Measurements from ENCODE around the gene CMPK1. TPM values are rescaled to one million over a fixed set of nuclear protein-coding genes. Genes with fewer than 3 reads are reported as not detected.

The CMPK1 gene
- total and polyA plus RNA-seq, 9 donors = 38.8 to 109 (median 64.1) TPM

DNA sequence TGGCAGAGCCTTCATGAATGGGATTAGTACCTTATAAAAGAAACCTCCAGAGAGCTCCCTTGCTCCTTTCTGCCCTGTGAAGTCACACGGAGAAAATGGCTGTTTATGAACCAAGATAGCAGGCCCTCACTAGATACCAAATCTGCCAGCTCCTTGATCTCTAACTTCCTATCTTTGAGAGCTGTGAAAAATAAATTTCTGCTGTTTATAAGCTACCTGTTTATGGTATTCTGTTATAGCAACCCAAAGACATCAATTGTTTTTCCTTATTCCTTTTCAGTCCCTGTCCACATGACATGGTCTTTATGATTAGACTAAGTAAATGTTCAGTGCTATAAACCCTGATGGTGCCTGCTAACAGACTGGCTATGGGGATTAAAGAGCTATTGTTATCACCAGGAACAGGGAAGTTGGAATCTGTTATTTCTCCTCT lies 10.0 kb upstream of the CMPK1 start:
- no peaks in the 10 kb centered on the region for H3K27me3 ChIP-seq
- no peaks in the 10 kb centered on the region for H3K9me3 ChIP-seq
- no peaks in the 10 kb centered on the region for H3K4me1 ChIP-seq (ENCODE audit: insufficient read depth)
- no peaks in the 10 kb centered on the region for H3K36me3 ChIP-seq
- 28 to 32% (median 32%) methylated on average over 1 of the region's 1 CpG for WGBS, 3 donors
- H3K4me3 ChIP-seq = no peak overlapping the region
- TF ChIP-seq EP300 (IDR thresholded peaks at IDR 0.05) (no peak), POLR2A (IDR thresholded peaks at IDR 0.05) (no peak)
- TF ChIP-seq, protein P1, sequence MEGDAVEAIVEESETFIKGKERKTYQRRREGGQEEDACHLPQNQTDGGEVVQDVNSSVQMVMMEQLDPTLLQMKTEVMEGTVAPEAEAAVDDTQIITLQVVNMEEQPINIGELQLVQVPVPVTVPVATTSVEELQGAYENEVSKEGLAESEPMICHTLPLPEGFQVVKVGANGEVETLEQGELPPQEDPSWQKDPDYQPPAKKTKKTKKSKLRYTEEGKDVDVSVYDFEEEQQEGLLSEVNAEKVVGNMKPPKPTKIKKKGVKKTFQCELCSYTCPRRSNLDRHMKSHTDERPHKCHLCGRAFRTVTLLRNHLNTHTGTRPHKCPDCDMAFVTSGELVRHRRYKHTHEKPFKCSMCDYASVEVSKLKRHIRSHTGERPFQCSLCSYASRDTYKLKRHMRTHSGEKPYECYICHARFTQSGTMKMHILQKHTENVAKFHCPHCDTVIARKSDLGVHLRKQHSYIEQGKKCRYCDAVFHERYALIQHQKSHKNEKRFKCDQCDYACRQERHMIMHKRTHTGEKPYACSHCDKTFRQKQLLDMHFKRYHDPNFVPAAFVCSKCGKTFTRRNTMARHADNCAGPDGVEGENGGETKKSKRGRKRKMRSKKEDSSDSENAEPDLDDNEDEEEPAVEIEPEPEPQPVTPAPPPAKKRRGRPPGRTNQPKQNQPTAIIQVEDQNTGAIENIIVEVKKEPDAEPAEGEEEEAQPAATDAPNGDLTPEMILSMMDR (IDR thresholded peaks at IDR 0.05) = no peak
- intact Hi-C loops (cut with DNase I) = no loop called here
- DNase-seq = no peak
- no peak overlapping the region for H3K27ac ChIP-seq

DNA sequence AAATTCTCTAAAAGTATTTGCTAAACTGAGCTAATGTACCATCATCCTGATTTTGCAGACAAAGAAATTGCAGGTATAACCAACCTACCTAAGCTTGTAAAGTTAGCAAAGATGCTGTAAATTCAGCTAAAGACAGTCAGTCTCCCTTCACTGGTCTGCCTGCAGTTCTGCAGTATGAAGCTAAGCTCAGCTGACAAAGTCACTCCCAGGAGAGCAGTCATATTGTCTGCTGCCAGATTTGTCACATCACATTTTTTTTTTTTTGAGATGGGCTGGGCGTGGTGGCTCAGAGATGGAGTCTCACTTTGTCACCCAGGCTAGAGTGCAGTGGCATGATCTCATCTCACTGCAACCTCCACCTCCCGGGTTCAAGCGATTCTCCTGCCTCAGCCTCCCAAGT lies 8.9 kb upstream of the CMPK1 start:
- no peak for TF ChIP-seq EP300 (IDR thresholded peaks at IDR 0.05)
- TF ChIP-seq, protein P1 (IDR thresholded peaks at IDR 0.05) = no peak
- TF ChIP-seq POLR2A (IDR thresholded peaks at IDR 0.05) = no peak
- no peaks in the 10 kb centered on the region for H3K4me1 ChIP-seq (ENCODE audit: insufficient read depth)
- DNase-seq = no peak
- 93 to 96% (median 94%) methylated on average over 3 of the region's 3 CpGs for WGBS, 3 donors
- H3K4me3 ChIP-seq = no peak overlapping the region
- no peak overlapping the region for H3K27ac ChIP-seq
- intact Hi-C loops (cut with DNase I) = no loop called here
- no peaks in the 10 kb centered on the region for H3K9me3 ChIP-seq
- no peaks in the 10 kb centered on the region for H3K36me3 ChIP-seq
- no peaks in the 10 kb centered on the region for H3K27me3 ChIP-seq

DNA sequence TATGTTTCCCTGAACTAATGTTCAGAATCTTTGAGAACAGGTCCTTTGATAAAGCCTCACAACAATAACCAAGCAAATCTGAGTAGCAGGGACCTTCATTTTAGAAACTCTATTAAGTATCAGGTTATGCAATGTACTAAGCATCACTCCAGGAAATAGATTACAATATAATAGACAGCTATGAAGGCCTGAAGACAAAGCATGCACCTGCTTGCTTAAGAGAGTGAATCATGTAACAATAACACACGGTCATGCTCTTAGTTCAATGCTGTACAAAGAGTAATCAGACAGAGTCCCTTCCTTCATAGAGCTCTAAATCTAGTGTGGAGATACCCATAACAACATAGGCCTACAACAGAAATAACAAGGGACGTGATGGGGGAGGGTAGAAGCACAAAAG lies 8.1 kb upstream of the CMPK1 start:
- intact Hi-C loops (cut with DNase I) = no loop called here
- Histone ChIP-seq H3K27me3 (no peaks in the 10 kb centered on the region), H3K27ac (no peak overlapping the region), H3K4me1 (ENCODE audit: insufficient read depth) (no peaks in the 10 kb centered on the region), H3K36me3 (no peaks in the 10 kb centered on the region), H3K4me3 (no peak overlapping the region), H3K9me3 (no peaks in the 10 kb centered on the region)
- 71 to 81% (median 79%) methylated on average over 2 of the region's 2 CpGs for WGBS, 3 donors
- no peak for TF ChIP-seq POLR2A (IDR thresholded peaks at IDR 0.05)
- TF ChIP-seq, protein P1 (IDR thresholded peaks at IDR 0.05) = no peak
- no peak for TF ChIP-seq EP300 (IDR thresholded peaks at IDR 0.05)
- no peak for DNase-seq

DNA sequence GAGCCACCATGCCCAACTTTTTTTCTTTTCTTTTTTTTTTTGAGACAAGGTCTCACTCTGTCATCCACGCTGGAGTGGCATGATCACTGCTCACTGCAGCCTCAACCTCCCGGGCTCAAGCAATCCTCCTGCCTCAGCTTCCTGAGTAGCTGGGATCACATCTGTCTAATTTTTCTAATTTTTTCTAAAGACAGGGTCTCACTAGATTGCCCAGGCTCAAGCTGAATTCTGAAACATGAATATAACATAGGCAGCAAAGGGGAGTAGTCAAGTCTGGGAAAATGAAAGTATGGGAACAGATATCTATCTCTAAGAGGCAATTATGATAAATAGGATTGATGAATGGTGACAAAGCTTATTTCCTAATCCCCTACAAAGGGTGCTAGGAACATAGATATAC lies 7.3 kb upstream of the CMPK1 start:
- no peak overlapping the region for H3K27ac ChIP-seq
- 37 to 95% (median 95%) methylated on average over 2 of the region's 2 CpGs for WGBS, 3 donors
- TF ChIP-seq EP300 (IDR thresholded peaks at IDR 0.05) = no peak
- no peaks in the 10 kb centered on the region for H3K9me3 ChIP-seq
- H3K36me3 ChIP-seq = no peaks in the 10 kb centered on the region
- intact Hi-C loops (cut with DNase I) = no loop called here
- H3K27me3 ChIP-seq = no peaks in the 10 kb centered on the region
- no peak overlapping the region for H3K4me3 ChIP-seq
- H3K4me1 ChIP-seq (ENCODE audit: insufficient read depth) = no peaks in the 10 kb centered on the region
- no peak for DNase-seq

DNA sequence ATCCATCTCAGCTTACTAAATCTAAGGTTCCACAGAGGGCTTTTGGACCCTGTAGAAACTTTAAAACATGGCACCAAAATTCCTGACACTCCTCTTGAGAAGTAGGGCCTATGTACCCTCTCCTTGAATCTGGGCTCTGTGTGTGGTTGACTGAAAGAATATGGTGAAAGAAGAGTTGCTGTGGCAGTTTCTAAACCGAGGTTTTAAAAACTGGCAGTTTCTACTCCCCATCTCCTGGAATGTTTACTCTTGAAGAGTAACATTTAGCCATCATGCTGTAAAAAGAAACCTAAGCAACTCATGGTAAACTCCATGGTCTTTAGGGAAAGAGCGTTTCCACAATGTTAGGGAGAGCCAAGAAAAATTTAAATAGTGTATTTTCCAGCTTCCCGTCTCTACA lies 4.6 kb upstream of the CMPK1 start:
- no peak overlapping the region for H3K27ac ChIP-seq
- no peaks in the 10 kb centered on the region for H3K4me1 ChIP-seq (ENCODE audit: insufficient read depth)
- no peak overlapping the region for H3K4me3 ChIP-seq
- H3K9me3 ChIP-seq = no peaks in the 10 kb centered on the region
- H3K36me3 ChIP-seq = no peaks in the 10 kb centered on the region
- no peak for DNase-seq
- H3K27me3 ChIP-seq = no peaks in the 10 kb centered on the region
- WGBS, 3 donors = 90 to 97% (median 93%) methylated on average over 3 of the region's 3 CpGs
- intact Hi-C loops (cut with DNase I) = no loop called here
- TF ChIP-seq POLR2A (IDR thresholded peaks at IDR 0.05) (no peak), EP300 (IDR thresholded peaks at IDR 0.05) (no peak)
- TF ChIP-seq, protein P1 (IDR thresholded peaks at IDR 0.05) = no peak

All from ovary (tissue), 9 donors.